Stimulated activated naive B cell treated with anti-CD40 and anti-IgM and Interleukin-4, amounts not matched to agents 10 μg/mL and 1 μg/mL and 100 μg/mL, for 72 hours (primary cell): ENCODE measurements around the gene GPNMB.
"Not testable (repeated sequence)": the region's sequence is repeated elsewhere in the genome, so short reads cannot be mapped to it uniquely, and the experiment has no call there.

Source experiments
- ATAC-seq, 2 donors: fragments of 150-1000 bp; cut with Tn5 transposase; replicated peaks; 2 replicates each; pipeline ENCODE4 v1.10.0; 2021; ENCODE audit warnings: moderate library complexity in 1 of 2
- DNase-seq: peaks from one replicate; pipeline ENCODE4 v3.0.0; 2021
- H3K27ac Mint-ChIP-seq: one replicate; pipeline ENCODE4 v1.8.0; 2022; ENCODE audit warnings: mild to moderate bottlenecking, mixed read lengths
- H3K27me3 Mint-ChIP-seq, 2 donors: one replicate each; pipeline ENCODE4 v1.8.0; 2022; ENCODE audit warnings: mixed read lengths in 2 of 2
- H3K36me3 Mint-ChIP-seq, 2 donors: one replicate each; pipeline ENCODE4 v1.8.0; 2022; ENCODE audit warnings: mixed read lengths in 2 of 2, mild to moderate bottlenecking in 1 of 2
- H3K4me1 Mint-ChIP-seq, 2 donors: one replicate each; pipeline ENCODE4 v1.8.0; 2022; ENCODE audit warnings: mixed read lengths in 2 of 2, mild to moderate bottlenecking in 1 of 2
- H3K4me3 Mint-ChIP-seq, 2 donors: one replicate each; pipeline ENCODE4 v1.8.0; 2022; ENCODE audit warnings: mild to moderate bottlenecking in 2 of 2, mixed read lengths in 2 of 2, moderate library complexity in 1 of 2
- H3K9me3 Mint-ChIP-seq, 2 donors: one replicate each; pipeline ENCODE4 v1.8.0; 2022; ENCODE audit warnings: mixed read lengths in 2 of 2, mild to moderate bottlenecking in 1 of 2

GPNMB gene

GRCh38 chr7:23214938-23215337 lies 31.6 kb upstream of the GPNMB start:
- no peak overlapping the region for H3K27ac Mint-ChIP-seq
- H3K4me1 Mint-ChIP-seq = no peaks in the 10 kb centered on the region
- no peak for DNase-seq
- H3K36me3 Mint-ChIP-seq = no peaks in the 10 kb centered on the region
- no peak for ATAC-seq
- H3K4me3 Mint-ChIP-seq = no peak overlapping the region
- no peaks in the 10 kb centered on the region for H3K9me3 Mint-ChIP-seq
- H3K27me3 Mint-ChIP-seq = peaks cover 5 to 30% of the 10 kb centered on the region in 2 donors

- H3K4me1 Mint-ChIP-seq = no peaks in the 10 kb centered on the region
- peaks cover 5 to 27% of the 10 kb centered on the region in 2 donors for H3K27me3 Mint-ChIP-seq
- H3K27ac Mint-ChIP-seq = no peak overlapping the region
- H3K9me3 Mint-ChIP-seq = no peaks in the 10 kb centered on the region
- DNase-seq (no peak), ATAC-seq (no peak)
- H3K4me3 Mint-ChIP-seq = no peak overlapping the region
- H3K36me3 Mint-ChIP-seq = no peaks in the 10 kb centered on the region
Observed at GRCh38 chr7:23216021-23216420, 30.6 kb upstream of the GPNMB start.

GRCh38 chr7:23218196-23218595 lies 28.4 kb upstream of the GPNMB start:
- no peaks in the 10 kb centered on the region for H3K9me3 Mint-ChIP-seq
- no peak for ATAC-seq
- H3K4me1 Mint-ChIP-seq = no peaks in the 10 kb centered on the region
- H3K36me3 Mint-ChIP-seq = no peaks in the 10 kb centered on the region
- H3K4me3 Mint-ChIP-seq = no peak overlapping the region
- DNase-seq = no peak
- peaks cover 8 to 26% of the 10 kb centered on the region in 2 donors for H3K27me3 Mint-ChIP-seq
- H3K27ac Mint-ChIP-seq = no peak overlapping the region

- H3K27me3 Mint-ChIP-seq = peaks cover 9 to 24% of the 10 kb centered on the region in 2 donors
- H3K36me3 Mint-ChIP-seq = no peaks in the 10 kb centered on the region
- no peak overlapping the region for H3K4me3 Mint-ChIP-seq
- H3K4me1 Mint-ChIP-seq = peaks cover 0 to 3% of the 10 kb centered on the region in 2 donors
- no peaks in the 10 kb centered on the region for H3K9me3 Mint-ChIP-seq
- ATAC-seq = no peak
- no peak overlapping the region for H3K27ac Mint-ChIP-seq
- DNase-seq = no peak
Observed at GRCh38 chr7:23220690-23221305, 25.8 kb upstream of the GPNMB start.

- no peaks in the 10 kb centered on the region for H3K9me3 Mint-ChIP-seq
- peaks cover 0 to 3% of the 10 kb centered on the region in 2 donors for H3K4me1 Mint-ChIP-seq
- ATAC-seq (no peak), DNase-seq (no peak)
- peaks cover 15 to 24% of the 10 kb centered on the region in 2 donors for H3K27me3 Mint-ChIP-seq
- no peaks in the 10 kb centered on the region for H3K36me3 Mint-ChIP-seq
- no peak overlapping the region for H3K27ac Mint-ChIP-seq
- no peak overlapping the region for H3K4me3 Mint-ChIP-seq
Observed at GRCh38 chr7:23222439-23223030, 24.0 kb upstream of the GPNMB start.

- ATAC-seq = peak; percentile 36 to 43
- H3K9me3 Mint-ChIP-seq, H3K27ac Mint-ChIP-seq, H3K4me1 Mint-ChIP-seq, DNase-seq, H3K36me3 Mint-ChIP-seq, H3K4me3 Mint-ChIP-seq: not testable (repeated sequence)
- peaks cover 14 to 18% of the 10 kb centered on the region in 2 donors for H3K27me3 Mint-ChIP-seq
Observed at GRCh38 chr7:23224364-23224763, 22.2 kb upstream of the GPNMB start.

- Mint-ChIP-seq H3K27me3 (peaks cover 14 to 16% of the 10 kb centered on the region in 2 donors), H3K9me3 (peaks cover 4 to 6% of the 10 kb centered on the region in 2 donors), H3K4me3 (no peak overlapping the region), H3K36me3 (no peaks in the 10 kb centered on the region), H3K4me1 (peaks cover 0 to 3% of the 10 kb centered on the region in 2 donors), H3K27ac (no peak overlapping the region)
- ATAC-seq (no peak), DNase-seq (no peak)
Observed at GRCh38 chr7:23226844-23227450, 19.6 kb upstream of the GPNMB start.

GRCh38 chr7:23228412-23228811 lies 18.2 kb upstream of the GPNMB start:
- H3K9me3 Mint-ChIP-seq = peaks cover 4 to 6% of the 10 kb centered on the region in 2 donors
- DNase-seq (no peak), ATAC-seq (no peak)
- peaks cover 0 to 3% of the 10 kb centered on the region in 2 donors for H3K4me1 Mint-ChIP-seq
- H3K27me3 Mint-ChIP-seq = peaks cover 8 to 14% of the 10 kb centered on the region in 2 donors
- H3K27ac Mint-ChIP-seq = no peak overlapping the region
- H3K4me3 Mint-ChIP-seq = no peak overlapping the region
- no peaks in the 10 kb centered on the region for H3K36me3 Mint-ChIP-seq

- peaks cover 4 to 6% of the 10 kb centered on the region in 2 donors for H3K9me3 Mint-ChIP-seq
- peaks cover 0 to 2% of the 10 kb centered on the region in 2 donors for H3K4me1 Mint-ChIP-seq
- H3K4me3 Mint-ChIP-seq = no peak overlapping the region
- DNase-seq = no peak
- no peaks in the 10 kb centered on the region for H3K36me3 Mint-ChIP-seq
- H3K27me3 Mint-ChIP-seq = peaks cover 4 to 13% of the 10 kb centered on the region in 2 donors
- no peak for ATAC-seq
- no peak overlapping the region for H3K27ac Mint-ChIP-seq
Observed at GRCh38 chr7:23230641-23231101, 15.9 kb upstream of the GPNMB start.

- peaks cover 4 to 6% of the 10 kb centered on the region in 2 donors for H3K27me3 Mint-ChIP-seq
- H3K4me3 Mint-ChIP-seq = no peak overlapping the region
- H3K27ac Mint-ChIP-seq = no peak overlapping the region
- peaks cover 4 to 6% of the 10 kb centered on the region in 2 donors for H3K9me3 Mint-ChIP-seq
- H3K36me3 Mint-ChIP-seq = no peaks in the 10 kb centered on the region
- ATAC-seq (no peak), DNase-seq (no peak)
- H3K4me1 Mint-ChIP-seq = peaks cover 0 to 2% of the 10 kb centered on the region in 2 donors
Observed at GRCh38 chr7:23232966-23233365, 13.6 kb upstream of the GPNMB start.

- Mint-ChIP-seq H3K27ac (no peak overlapping the region), H3K4me1 (peaks cover 0 to 2% of the 10 kb centered on the region in 2 donors), H3K9me3 (no peaks in the 10 kb centered on the region), H3K27me3 (peaks cover 4 to 5% of the 10 kb centered on the region in 2 donors), H3K4me3 (no peak overlapping the region), H3K36me3 (no peaks in the 10 kb centered on the region)
- ATAC-seq (no peak), DNase-seq (no peak)
Observed at GRCh38 chr7:23234569-23235296, 11.8 kb upstream of the GPNMB start.

GRCh38 chr7:23235813-23236221 lies 10.8 kb upstream of the GPNMB start:
- DNase-seq (no peak), ATAC-seq (no peak)
- H3K27me3 Mint-ChIP-seq = peaks cover 4 to 5% of the 10 kb centered on the region in 2 donors
- no peak overlapping the region for H3K4me3 Mint-ChIP-seq
- peaks cover 0 to 2% of the 10 kb centered on the region in 2 donors for H3K4me1 Mint-ChIP-seq
- H3K36me3 Mint-ChIP-seq = no peaks in the 10 kb centered on the region
- no peak overlapping the region for H3K27ac Mint-ChIP-seq
- H3K9me3 Mint-ChIP-seq = no peaks in the 10 kb centered on the region

GRCh38 chr7:23237000-23237399 lies 9.6 kb upstream of the GPNMB start:
- H3K4me1 Mint-ChIP-seq = peaks cover 0 to 2% of the 10 kb centered on the region in 2 donors
- no peak for DNase-seq
- H3K9me3 Mint-ChIP-seq = no peaks in the 10 kb centered on the region
- H3K27ac Mint-ChIP-seq = no peak overlapping the region
- H3K27me3 Mint-ChIP-seq = peaks cover 4 to 5% of the 10 kb centered on the region in 2 donors
- no peak for ATAC-seq
- no peak overlapping the region for H3K4me3 Mint-ChIP-seq
- no peaks in the 10 kb centered on the region for H3K36me3 Mint-ChIP-seq

GRCh38 chr7:23238983-23239652 lies 7.5 kb upstream of the GPNMB start:
- no peak for DNase-seq
- H3K36me3 Mint-ChIP-seq = no peaks in the 10 kb centered on the region
- no peaks in the 10 kb centered on the region for H3K9me3 Mint-ChIP-seq
- H3K4me3 Mint-ChIP-seq = no peak overlapping the region
- no peak overlapping the region for H3K27ac Mint-ChIP-seq
- peaks cover 0 to 3% of the 10 kb centered on the region in 2 donors for H3K4me1 Mint-ChIP-seq
- H3K27me3 Mint-ChIP-seq = peaks cover 13 to 16% of the 10 kb centered on the region in 2 donors
- no peak for ATAC-seq
